Stomach (tissue), 9 donors: ENCODE measurements around the gene RNFT2. TPM values are rescaled to one million over a fixed set of nuclear protein-coding genes. Genes with fewer than 3 reads are reported as not detected.

Experiments used
- DNase-seq, 2 donors: peaks; one replicate each; pipeline versions ENCODE4 v3.0.0 to v3.0.0-alpha.2; 2013 to 2019
- H3K27ac ChIP-seq, 5 donors: fragments of 200-600 bp in 4 of 5; sonication (generic) in 4 of 5; one replicate each; pipeline ENCODE4 v1.5.1; 2013 to 2019; ENCODE audit warnings: mild to moderate bottlenecking in 1 of 5, moderate library complexity in 1 of 5
- H3K27me3 ChIP-seq, 3 donors: fragments of 200-600 bp; sonication (generic); one replicate each; pipeline ENCODE4 v1.5.1; 2017 to 2019; ENCODE audit warnings: mixed run types in 1 of 3
- H3K36me3 ChIP-seq, 4 donors: fragments of 200-600 bp; sonication (generic); 1 replicate in 3 of 4; 2 replicates in 1 of 4; pipeline ENCODE4 v1.5.1; 2016 to 2019
- H3K4me1 ChIP-seq, 4 donors: fragments of 200-600 bp; sonication (generic); one replicate each; pipeline ENCODE4 v1.5.1; 2016 to 2019
- H3K4me3 ChIP-seq, 4 donors: fragments of 200-600 bp; sonication (generic) in 3 of 4; one replicate each; pipeline ENCODE4 v1.5.1; 2016 to 2019; ENCODE audit warnings: mild to moderate bottlenecking in 1 of 4
- H3K9me3 ChIP-seq, 4 donors: fragments of 200-600 bp; sonication (generic); one replicate each; pipeline ENCODE4 v1.5.1; 2016 to 2019
- CTCF ChIP-seq, 7 experiments: fragments of 450-650 bp in 4 of 7; fragments of 200-600 bp in 3 of 7; sonication (generic) in 3 of 7; IDR thresholded peaks; one replicate each; pipeline ENCODE4 v1.5.1; 2016 to 2019; ENCODE audit warnings: antibody characterized with exemption in 7 of 7, control low read depth in 2 of 7, mild to moderate bottlenecking in 1 of 7
- EP300 ChIP-seq: sonication (generic); formaldehyde crosslinking; IDR thresholded peaks from one replicate; pipeline ENCODE4 v1.6.1; 2017; ENCODE audit warnings: antibody characterized with exemption
- POLR2A ChIP-seq, 4 donors: fragments of 450-650 bp; IDR thresholded peaks; one replicate each; pipeline ENCODE4 v1.6.1; 2016; ENCODE audit warnings: antibody characterized with exemption in 4 of 4, control low read depth in 2 of 4, mild to moderate bottlenecking in 1 of 4, moderate library complexity in 1 of 4
- POLR2AphosphoS5 ChIP-seq, 3 donors: sonication (generic); formaldehyde crosslinking; IDR thresholded peaks; one replicate each; pipeline ENCODE4 v1.6.1; 2016; ENCODE audit warnings: antibody characterized with exemption in 3 of 3
- WGBS, 5 donors: extraction: QIAGEN DNeasy Blood & Tissue Kit in 3 of 5; methylation state at CpG; one replicate each; pipeline versions ENCODE4 v1.1.5 to v1.1.7; 2013 to 2018; 5-methylcytosine and 5-hydroxymethylcytosine counted together
- intact Hi-C: fragments of 100-400 bp; cut with DNase I; formaldehyde crosslinking; loops from one replicate; pipeline ENCODE4 v1.15.1; 2023; ENCODE audit warnings: low total_unique reads
- polyA plus RNA-seq, 3 donors: library from polyadenylated mRNA; stranded (reverse); fragments of 200-250 nt; gene quantifications; one replicate each; pipeline ENCODE4 v1.2.3, GENCODE V29; 2013
- total RNA-seq, 5 donors: library from RNA; depleted of rRNA; stranded (reverse); fragments of >200 nt; gene quantifications; one replicate each; pipeline versions ENCODE4 v1.1.0 to v1.2.3, GENCODE V29; 2014 to 2016
- donor health status: healthy with polysubstance abuse.
- donor health status: Bipolar disorder and iron deficiency.
- donor health status: healthy.

RNFT2 gene
- total and polyA plus RNA-seq, 8 donors, result 0.43 to 12.7 (median 1.6) TPM; not detected in 2

GRCh38 chr12:116734156-116734768 lies 3.9 kb upstream of the RNFT2 start:
- peaks cover 9 to 52% (median 41%) of the 10 kb centered on the region in 4 donors for H3K4me1 ChIP-seq
- TF ChIP-seq POLR2AphosphoS5 (IDR thresholded peaks at IDR 0.05) (no peak), CTCF (IDR thresholded peaks at IDR 0.05) (no peak), POLR2A (IDR thresholded peaks at IDR 0.05) (no peak), EP300 (no peak)
- intact Hi-C loops, result no loop called here
- H3K27ac ChIP-seq, result no peak overlapping the region
- no peaks in the 10 kb centered on the region for H3K9me3 ChIP-seq
- DNase-seq, result no peak
- peaks cover 8 to 46% (median 35%) of the 10 kb centered on the region in 4 donors for H3K36me3 ChIP-seq
- WGBS, 5 donors, result 73 to 85% (median 82%) methylated on average over 5 of the region's 5 CpGs
- no peaks in the 10 kb centered on the region for H3K27me3 ChIP-seq
- H3K4me3 ChIP-seq, result no peak overlapping the region

GRCh38 chr12:116735084-116735483 lies 3.0 kb upstream of the RNFT2 start:
- no peak for DNase-seq
- Histone ChIP-seq H3K4me3 (no peak overlapping the region), H3K9me3 (no peaks in the 10 kb centered on the region), H3K27ac (peak overlapping the region in 3 of 5 donors; percentile 1 to 21 (median 8)), H3K4me1 (peaks cover 9 to 52% (median 41%) of the 10 kb centered on the region in 4 donors), H3K36me3 (peaks cover 8 to 39% (median 32%) of the 10 kb centered on the region in 4 donors), H3K27me3 (no peaks in the 10 kb centered on the region)
- TF ChIP-seq POLR2A (IDR thresholded peaks at IDR 0.05) (no peak), CTCF (IDR thresholded peaks at IDR 0.05) (no peak), POLR2AphosphoS5 (IDR thresholded peaks at IDR 0.05) (no peak), EP300 (no peak)
- intact Hi-C loops, result no loop called here
- 70 to 81% (median 76%) methylated on average over 10 of the region's 10 CpGs for WGBS, 5 donors

- Histone ChIP-seq H3K27ac (peak overlapping the region; percentile 83 to 95 (median 87)), H3K9me3 (no peaks in the 10 kb centered on the region), H3K4me3 (peak overlapping the region; percentile 59 to 94 (median 81)), H3K27me3 (no peaks in the 10 kb centered on the region), H3K4me1 (peaks cover 9 to 50% (median 41%) of the 10 kb centered on the region in 4 donors), H3K36me3 (peaks cover 8 to 35% (median 30%) of the 10 kb centered on the region in 4 donors)
- intact Hi-C loops, result no loop called here
- 40 to 66% (median 43%) methylated on average over 9 of the region's 9 CpGs for WGBS, 5 donors
- TF ChIP-seq POLR2AphosphoS5 (IDR thresholded peaks at IDR 0.05), result peak in 2 of 3 donors; percentile 42 to 64
- TF ChIP-seq EP300, result no peak
- no peak for TF ChIP-seq CTCF (IDR thresholded peaks at IDR 0.05)
- TF ChIP-seq POLR2A (IDR thresholded peaks at IDR 0.05), result no peak
- peak; percentile 64 to 70 for DNase-seq
Measured at GRCh38 chr12:116735951-116736599, 2.0 kb upstream of the RNFT2 start.

GRCh38 chr12:116736962-116737773 lies 947 bp upstream of the RNFT2 start:
- peak overlapping the region; percentile 59 to 94 (median 81) for H3K4me3 ChIP-seq
- no peaks in the 10 kb centered on the region for H3K9me3 ChIP-seq
- no peaks in the 10 kb centered on the region for H3K27me3 ChIP-seq
- H3K27ac ChIP-seq, result peak overlapping the region; percentile 83 to 95 (median 87)
- TF ChIP-seq POLR2AphosphoS5 (IDR thresholded peaks at IDR 0.05), result no peak
- TF ChIP-seq EP300, result no peak
- no peak for TF ChIP-seq POLR2A (IDR thresholded peaks at IDR 0.05)
- TF ChIP-seq CTCF (IDR thresholded peaks at IDR 0.05), result no peak
- peak; percentile 31 to 53 for DNase-seq
- 1 to 2% (median 2%) methylated on average over 23 to 24 of the region's 24 CpGs for WGBS, 5 donors
- H3K4me1 ChIP-seq, result peaks cover 0 to 39% (median 34%) of the 10 kb centered on the region in 4 donors
- H3K36me3 ChIP-seq, result peaks cover 8 to 28% (median 27%) of the 10 kb centered on the region in 4 donors
- intact Hi-C loops, result no loop called here
